ENCODE data around the gene KRT86.
"Not testable (repeated sequence)": the region's sequence is repeated elsewhere in the genome, so short reads cannot be mapped to it uniquely, and the experiment has no call there.

KRT86 gene

DNA sequence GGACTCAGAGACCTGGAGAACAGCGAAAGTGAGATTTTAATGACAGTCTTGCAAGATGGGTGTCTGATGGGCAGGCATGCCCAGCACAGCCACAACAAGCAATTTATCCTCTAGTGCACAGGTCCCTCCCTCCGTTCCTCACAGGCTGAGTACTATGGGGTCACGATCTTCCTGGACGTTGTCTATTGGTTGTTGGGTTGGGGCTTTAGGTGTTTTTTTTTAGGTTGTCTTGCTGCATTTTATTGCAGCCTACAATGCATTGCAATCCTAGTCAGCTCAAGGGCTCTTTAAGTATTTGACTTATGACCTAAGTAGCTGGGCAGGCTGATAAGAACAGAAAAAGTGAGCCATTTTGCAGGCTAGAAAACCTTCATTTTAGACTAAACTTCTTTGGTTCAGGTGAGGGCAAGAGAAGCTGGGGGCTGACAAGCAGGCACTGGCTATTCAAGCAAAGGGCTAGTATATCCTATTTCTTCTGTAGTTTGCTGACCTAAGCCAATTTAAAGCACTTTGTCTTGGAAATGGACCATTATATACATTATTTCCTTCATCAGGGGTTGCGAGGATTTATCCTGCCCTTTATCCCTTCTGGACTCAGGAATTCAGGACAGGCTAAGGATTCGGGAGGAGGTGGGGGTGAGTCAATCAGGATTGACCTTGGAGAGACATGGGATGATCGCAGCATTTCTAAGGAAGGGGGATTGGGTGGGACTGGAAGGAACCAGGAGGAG is 35.4 kb upstream of the KRT86 start:
- no peak for DNase-seq

DNA sequence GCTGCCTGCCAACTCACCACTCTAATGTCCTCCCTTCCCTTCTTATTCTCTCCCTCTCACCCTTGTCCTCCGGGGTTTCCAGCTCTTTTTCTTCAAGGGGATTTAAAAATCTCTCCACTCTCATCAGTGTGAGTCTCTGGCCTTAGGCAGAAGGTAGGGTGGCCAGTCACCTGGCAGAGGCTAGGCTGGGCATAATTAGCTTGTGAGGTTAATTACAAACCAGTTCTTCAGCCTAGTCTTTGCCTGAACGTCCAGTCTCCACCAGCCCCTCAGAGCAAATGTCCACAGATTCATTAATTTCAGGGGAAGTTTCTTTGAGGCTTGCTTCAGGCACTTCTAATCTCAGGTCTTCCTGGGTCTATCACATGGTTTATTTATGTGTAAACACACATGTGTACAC is 34.7 kb upstream of the KRT86 start:
- no peak for DNase-seq

DNA sequence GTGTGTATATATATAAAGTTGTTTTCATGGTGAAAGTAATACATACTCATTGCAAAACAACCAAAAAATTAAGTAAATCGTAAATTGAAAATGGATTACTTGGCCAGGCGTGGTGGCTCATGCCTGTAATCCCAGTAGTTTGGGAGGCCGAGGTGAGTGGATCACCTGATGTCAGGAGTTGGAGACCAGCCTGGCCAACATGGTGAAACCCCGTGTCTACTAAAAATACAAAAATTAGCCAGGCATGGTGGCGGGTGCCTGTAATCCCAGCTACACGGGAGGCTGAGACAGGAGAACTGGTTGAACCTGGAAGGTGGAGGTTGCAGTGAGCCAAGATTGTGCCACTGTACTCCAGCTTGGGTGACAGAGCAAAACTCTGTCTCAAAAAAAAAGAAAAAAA is 34.2 kb upstream of the KRT86 start:
- not testable (repeated sequence) for DNase-seq

DNA sequence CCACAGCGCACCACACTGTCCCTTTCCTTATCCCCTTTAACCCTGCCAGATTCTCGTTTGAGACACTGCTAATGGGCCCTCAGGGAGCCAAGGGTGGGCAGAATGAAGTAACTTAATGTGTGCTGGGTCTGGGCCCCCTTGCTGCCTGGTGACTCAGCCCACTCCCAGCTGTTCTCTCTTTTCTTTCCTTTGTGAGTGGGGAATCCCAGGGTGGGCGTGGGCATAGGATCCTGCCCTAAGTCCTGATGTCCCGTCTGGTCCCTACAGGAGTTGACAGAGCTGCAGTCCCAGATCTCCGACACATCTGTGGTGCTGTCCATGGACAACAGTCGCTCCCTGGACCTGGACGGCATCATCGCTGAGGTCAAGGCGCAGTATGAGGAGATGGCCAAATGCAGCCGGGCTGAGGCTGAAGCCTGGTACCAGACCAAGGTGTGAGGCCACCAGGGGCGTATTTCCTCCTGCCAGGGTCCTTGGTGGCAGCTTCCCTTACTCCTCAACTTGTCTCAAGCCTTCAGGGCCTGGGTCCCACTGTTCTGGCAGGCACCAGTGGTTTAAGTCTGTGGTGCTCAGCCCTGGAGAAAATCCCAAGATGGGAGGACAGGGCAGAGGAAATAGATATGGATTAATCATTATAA is 33.1 kb upstream of the KRT86 start:
- DNase-seq, result no peak

DNA sequence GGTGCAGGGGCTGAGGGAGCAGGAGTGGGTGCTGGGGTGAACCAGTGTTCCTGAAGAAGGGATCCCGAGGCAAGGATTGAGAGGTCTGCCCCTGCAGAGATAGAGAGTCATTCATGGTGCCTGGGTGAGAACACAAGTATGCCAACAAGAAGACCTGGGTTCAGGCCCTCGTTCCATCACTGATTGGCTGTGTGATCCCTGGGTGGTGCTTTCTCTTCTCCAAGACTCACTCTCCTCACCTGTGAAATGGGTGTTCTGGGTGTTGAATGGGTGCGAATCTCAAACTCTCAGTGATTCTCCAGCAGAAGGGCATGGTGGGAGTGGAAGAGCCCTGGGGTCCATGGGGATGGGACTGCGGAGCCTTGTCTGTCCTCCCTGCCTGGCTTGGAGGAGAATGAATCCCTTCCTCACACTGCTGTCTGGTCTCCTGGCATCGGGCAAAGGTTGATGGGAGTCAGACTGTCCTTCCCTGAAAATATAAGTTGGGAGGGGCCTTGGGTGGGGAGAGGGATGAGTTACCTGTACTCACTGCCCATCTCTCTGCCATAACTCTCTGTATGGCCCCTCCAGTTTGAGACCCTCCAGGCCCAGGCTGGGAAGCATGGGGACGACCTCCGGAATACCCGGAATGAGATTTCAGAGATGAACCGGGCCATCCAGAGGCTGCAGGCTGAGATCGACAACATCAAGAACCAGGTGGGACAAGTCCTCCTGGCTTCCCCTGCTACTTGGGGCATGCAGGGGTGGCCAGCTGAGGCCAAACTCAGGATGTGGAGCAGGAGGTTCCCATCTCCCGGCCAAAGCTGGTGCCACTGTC is 31.8 kb upstream of the KRT86 start:
- no peak for DNase-seq

DNA sequence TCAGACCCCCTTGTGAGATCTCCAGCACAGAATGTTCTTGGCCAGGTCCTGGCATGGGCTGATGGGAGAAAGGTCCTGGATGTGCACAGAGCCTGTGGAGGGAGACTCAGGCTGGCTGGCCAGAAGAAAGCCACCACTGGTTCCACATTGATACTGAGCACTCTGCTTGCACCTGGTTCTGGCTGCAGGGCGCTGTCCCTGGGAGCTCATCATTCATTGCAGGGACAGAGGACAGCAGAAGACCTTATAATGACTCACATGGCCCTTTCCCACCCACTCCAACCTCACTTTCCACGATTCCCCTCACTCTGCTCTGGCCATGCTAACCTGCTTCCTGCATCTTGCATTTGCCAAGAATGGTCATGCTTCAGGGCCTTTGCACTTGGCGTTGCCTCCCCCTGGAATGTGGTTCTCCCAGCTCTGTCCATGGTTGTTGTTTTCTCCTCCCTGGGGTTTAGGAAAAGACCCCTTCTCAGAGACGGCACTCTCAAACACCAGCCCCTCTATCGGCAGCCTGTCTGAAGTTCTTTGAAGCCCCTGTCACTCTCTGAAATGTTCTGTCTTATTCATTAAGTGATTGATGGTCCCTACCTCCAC is 31.1 kb upstream of the KRT86 start:
- no peak for DNase-seq

DNA sequence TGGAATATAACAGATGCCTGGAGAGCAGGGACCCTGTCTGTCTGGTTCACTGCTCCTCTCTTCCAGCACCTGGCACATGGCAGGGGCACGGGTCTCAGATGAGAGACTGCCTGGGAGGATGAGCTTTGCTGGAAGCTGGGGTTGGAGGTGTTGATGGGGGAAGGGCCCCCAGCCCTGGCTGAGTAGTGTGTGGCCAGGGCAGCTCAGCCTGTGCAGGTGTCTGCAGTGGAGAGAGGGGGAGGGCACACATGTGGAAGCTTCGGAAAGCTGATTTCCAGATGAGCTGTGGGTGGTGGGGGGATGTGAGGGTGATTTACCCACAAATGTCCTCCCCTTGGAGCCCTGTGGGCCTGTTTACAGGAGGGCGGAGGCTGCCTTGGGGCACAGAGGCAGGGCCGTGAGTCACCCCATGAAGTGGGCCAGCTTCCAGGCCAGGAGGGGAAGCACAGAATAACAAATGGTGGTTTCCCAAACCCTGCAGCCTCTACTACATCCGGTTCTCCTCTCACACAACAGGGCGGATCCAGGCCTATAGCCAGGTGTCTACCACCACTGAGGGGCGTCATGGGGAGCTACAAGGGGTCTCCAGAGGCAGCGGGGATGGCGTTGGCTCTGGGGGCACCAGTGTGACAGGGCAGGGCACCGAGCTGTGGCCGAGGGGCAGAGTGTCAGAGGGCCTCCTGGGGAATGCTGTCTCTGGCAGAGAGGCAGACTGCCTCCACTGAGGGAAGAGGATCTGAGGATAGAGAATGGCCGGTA is 30.4 kb upstream of the KRT86 start:
- peak; percentile 54 for DNase-seq

DNA sequence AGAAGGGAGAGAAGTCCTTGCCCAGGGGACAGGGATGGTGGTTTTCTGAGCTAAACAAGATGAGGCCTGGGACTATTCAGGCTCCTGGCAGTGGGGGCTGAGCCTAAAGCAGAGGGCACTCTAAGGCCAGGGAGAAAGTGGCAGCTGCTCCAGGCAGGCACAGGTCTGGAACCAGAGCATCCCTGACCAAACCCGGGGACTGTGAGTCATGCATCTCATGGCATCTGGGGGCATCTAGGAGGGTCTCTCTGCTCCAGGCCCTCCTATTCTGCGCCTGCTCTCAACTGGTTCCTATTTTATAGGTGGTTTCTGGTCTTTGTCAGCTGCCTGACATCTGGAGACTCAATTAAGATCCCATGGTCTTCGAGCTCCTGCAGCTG is 29.8 kb upstream of the KRT86 start:
- DNase-seq, result no peak

DNA sequence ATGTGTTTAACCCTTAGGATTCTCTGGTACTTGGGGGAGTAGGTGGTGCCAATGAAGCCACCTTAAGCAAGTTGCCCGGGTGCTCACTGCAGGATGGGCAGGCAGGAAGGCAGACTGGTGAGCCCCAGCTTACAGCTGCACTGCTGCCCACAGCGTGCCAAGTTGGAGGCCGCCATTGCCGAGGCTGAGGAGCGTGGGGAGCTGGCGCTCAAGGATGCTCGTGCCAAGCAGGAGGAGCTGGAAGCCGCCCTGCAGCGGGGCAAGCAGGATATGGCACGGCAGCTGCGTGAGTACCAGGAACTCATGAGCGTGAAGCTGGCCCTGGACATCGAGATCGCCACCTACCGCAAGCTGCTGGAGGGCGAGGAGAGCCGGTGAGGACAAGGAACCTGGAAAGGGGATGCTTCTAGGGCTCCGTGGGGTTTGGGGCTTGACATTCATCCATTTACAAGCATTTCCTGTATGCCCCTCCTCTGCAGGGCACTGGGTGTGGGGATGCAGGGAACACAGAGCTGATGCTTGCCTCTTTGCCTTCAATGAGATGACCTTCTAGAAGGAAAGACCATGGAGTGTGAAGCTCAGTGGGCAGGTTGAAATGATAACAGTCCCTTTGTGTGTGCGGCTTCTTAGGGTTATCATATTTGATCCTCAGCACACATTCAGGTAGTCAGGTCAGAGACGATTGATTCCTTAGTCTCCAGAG is 29.0 kb upstream of the KRT86 start:
- DNase-seq, result no peak

DNA sequence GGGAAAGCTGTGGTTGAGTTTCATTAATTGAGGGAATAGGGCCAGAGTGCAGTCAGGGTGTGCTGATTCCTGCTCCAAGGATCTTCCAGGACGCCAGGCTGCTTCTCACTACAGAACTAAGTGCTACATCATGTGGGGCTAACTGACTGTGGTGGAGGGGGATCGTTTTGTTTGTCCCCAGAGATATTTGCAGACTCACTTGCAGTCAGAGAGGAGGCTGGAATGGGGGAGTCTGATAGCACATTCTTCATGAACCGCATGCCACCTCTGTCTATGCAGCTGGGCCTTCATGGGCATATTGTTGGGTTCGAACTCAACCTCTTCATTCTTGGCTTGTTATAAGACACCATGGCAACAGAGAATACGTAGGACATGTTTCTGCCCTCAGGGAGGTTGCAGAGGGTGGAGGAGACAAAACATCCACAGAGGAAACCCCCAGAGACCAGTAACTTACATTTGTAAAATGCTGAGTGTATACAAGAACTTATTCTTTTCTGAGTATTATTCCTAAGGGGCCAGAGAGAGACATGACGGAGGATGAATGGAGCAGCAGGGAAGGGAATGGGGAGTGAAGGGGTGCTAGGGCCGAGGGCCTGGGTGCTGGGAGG is 28.4 kb upstream of the KRT86 start:
- DNase-seq, result no peak

DNA sequence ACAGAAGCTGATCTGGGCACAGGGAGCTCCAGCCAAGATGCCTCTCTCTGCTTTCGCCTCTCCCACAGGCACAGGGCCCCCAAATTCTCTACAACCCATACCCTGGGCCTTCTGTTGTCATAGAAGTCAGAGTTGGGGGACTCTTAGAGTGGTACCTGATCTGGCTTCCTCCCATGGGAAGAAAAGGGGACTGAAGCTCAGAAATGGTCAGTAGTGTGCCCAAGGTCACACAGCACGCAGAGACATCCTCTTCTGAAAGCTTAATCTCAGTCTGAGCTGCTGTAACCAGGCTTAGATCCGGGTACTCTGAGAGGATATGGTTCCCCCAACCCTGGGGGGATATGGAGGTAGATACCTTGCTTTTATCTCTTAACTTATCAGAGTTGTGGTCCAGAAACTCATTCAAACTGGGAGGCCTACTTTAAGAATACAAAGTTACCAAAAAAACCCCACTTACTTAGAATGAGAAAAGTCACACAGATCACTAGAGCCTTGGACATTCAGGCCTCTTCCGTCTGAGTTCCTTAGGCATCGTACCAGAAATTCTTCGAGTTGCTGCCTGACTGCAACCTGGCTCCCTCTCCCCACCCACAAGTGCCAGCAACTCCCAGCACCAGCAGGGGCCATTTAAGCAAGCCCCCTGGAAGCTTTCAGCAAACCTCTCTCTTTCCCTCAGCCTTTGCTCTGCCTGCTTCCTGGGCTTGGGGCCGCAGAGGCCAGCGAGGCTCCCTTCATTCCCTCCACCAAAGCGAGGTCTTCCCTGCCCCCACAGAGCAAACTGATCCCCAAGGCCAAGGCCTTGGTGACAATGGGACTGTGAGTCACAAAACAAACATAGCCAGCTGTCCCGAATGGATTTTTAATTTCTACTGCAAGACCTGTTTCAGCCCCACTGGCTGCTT is 27.5 kb upstream of the KRT86 start:
- DNase-seq, result no peak

DNA sequence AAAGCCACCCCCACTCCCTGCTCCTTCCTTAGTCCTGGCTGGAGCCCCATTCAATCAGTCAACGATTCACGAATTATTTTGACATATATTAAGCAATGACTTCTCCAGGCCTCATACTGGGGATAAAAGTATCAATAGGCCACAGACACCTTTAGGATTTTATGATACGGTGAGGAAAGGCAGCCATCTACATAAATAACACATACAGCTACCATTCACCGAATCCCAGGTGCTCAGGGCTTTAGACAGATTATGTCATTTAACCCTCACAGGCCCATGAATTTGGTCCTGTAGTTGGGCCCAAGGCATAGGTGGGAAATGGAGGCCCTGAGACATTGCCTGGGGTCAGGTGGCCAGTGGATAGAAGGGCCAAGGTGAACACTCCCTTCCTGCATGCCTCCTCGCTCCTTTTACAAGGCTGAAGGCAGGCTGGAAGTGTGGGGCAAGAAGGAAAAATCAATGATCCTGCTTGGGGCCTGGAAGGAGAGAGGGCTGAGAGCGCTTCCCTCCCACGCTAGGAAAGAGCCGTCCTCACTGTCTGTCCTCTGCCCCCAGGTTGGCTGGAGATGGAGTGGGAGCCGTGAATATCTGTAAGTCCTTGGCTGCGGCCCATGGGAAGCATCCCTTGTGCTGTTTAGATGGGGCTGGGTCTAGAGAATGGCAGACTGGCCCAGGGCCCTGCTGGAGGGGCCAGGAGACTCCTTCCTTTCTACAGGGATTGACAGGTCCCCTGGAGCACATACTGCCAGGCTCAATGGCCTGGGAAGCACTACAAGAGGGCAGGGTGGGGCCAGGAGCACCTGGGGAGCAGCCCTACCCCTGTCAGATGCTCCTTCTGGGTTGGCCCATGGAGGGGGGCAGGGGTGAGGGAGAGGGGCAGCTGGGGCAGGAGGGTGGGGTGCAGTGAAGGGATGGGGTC is 26.6 kb upstream of the KRT86 start:
- no peak for DNase-seq

DNA sequence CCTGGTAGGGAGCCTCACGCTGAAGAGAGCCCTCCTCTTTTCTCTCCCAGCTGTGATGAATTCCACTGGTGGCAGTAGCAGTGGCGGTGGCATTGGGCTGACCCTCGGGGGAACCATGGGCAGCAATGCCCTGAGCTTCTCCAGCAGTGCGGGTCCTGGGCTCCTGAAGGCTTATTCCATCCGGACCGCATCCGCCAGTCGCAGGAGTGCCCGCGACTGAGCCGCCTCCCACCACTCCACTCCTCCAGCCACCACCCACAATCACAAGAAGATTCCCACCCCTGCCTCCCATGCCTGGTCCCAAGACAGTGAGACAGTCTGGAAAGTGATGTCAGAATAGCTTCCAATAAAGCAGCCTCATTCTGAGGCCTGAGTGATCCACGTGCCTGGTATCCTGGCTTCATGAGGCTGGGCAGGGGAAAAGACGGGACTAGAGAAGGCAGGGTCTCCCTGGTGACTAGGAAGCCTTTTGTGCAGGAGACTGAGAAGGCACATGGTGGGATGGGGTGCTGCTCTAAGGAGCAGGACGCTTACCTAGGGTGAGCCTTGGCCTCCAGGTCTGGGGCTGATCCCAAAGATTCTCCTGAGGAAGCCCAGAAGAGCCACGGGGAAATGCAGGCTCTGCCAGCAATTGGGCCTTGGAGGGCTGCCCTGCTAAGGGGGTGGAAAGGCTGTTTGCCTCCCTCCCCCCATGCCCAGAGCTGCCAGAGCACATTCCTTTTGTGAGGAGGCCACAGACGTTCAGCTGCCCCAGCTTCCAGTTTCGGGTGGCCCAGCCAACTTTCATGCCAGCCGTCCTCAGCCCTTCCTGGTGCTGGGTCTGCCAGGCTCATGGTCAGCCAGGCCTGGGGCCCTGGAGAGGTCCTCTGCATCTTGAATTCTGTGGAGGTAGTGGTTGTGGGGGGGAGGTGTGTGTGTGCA is 25.6 kb upstream of the KRT86 start:
- peak; percentile 66 for DNase-seq

DNA sequence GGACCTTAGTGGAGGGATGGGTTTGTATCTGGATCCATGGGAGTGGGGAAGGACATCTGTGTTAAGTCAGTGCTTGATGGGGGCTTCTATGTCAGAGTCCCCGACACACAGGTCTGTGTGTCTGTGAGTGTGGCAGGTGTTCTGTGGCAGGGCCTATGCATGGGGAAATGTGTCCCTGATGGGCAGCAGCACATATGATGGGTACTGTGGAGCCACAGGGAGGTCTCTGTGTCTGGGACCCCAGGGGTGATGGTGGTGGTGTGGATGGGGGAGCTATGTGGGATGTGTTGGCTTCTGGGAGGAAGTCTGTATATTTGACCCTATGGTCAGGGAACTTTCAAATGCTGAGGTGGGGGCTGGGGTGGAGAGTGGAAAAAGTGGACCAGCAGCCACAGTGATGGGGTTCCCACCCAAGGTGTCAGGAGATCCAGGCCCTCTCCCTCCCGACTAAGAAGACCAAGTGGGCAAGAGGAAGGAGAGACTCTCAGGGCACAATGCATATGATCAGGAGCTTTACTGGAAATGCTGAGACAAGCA is 24.9 kb upstream of the KRT86 start:
- no peak for DNase-seq

DNA sequence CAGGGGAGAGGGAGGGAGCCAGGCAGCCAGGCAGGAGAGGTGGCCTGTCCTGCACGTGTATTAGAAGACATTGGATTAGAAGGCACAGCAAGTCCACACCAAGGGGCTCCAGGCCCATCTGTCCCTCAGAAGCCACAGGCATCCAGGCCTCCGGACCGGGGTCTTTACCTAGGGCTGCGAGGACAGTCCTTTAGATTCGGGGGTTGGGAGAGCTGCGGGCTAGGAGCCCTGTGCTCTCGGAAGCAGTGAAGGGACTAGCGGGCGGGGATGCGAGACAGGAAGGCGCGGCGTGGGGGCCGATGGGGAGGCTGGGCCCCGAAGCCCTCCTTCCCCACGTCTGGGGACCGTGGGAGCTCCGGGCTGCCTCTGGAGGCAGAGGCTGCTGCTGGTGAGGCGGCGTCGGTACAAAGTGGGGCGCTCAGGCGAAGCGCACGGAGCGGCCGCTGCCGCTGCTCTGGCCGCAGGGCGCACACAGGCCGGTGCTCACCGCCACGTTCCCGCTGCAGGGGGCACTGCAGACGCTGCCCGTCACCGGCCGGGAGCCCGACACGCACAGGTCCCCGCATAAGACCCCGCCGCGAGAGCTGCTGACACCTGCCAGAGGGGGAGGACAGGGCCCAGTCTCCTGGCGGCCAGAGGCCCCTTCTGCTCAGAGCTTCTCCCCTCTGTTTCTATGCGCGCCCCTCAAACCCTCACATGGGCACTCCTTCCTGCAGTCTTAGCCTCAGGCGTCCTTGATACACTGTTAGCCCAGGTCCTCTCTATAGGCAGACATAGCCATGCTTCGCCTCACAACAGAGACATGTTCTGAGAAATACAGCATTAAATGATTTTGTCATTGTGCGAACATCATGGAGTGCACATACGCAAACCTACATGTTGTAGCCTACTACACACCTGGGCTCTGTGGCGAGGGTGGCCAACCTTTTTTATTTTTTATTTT is 24.1 kb upstream of the KRT86 start:
- DNase-seq, result no peak

DNA sequence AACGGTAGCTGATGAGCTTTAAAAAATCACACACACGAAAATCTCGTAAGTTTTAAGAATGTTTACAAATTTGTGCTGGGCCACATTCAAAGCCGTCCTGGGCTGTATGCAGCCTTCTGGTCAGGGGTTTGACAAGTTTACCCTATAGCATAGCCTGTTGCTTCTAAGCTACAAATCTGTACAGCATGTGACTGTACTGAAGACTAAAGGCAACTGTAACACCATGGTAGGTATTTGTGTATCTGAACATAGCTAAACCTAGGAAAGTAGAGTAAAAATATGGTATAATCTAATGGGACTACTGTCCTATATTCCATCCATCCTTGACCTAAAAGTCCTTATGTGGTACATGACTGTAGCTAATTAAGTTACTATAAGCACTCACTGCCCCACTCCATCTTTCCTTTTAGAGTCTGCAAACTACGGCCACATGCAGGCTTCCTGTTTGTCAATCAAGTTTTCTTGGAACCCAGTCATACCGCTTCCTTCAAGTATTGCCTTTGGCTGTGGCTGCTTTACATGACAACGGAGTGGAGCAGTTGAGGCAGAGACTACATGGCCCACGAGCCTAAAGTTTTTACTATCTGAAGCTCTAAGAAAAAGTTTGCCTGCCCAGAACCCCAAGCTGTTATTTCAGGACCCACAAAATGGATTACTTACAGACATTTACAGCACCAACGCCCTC is 22.9 kb upstream of the KRT86 start:
- DNase-seq, result no peak
